Heart left ventricle (tissue), 13 donors: ENCODE results near the gene OR8I2.

ENCODE experiments used
- CTCF ChIP-seq, 12 donors: fragments of 200-600 bp; sonication (generic) in 4 of 12; IDR thresholded peaks; one replicate each; pipeline versions ENCODE4 v1.5.0 to v1.8.0; 2018 to 2022; ENCODE audit warnings: antibody characterized with exemption in 12 of 12, mild to moderate bottlenecking in 5 of 12
- POLR2A ChIP-seq, 2 donors: fragments of 450-650 bp; IDR thresholded peaks; one replicate each; pipeline ENCODE4 v1.6.1; 2017; ENCODE audit warnings: antibody characterized with exemption in 2 of 2, mild to moderate bottlenecking in 2 of 2, moderate library complexity in 2 of 2
- donor health status: ischemic (EF 13 %, LVEDD 7.1; RV severe dilation, severe dysfunction).
- donor health status: DM: no; HTN: yes; CAD: no.
- donor health status: DM: no; HTN: no; CAD: no.
- donor health status: ischemic (EF 25% LVEDD 6.9; RV normal size, moderate dysfunction).
- donor health status: ischemic (EF 25% LVEDD 5.7; RV mildly dilated, moderate dysfunction).
- donor health status: ischemic (EF 35%, LVEDD 5.7; RV mildly dilated, moderate dysfunction).
- donor health status: nonischemic (EF 11% LVEDD 7.7; RV severe dilation, severe dysfunction).
- donor health status: DM: yes; HTN: yes; CAD: no.
- donor health status: PGD.
- donor health status: ischemic (EF 29% LVEDD 5.4; RV normal size, mild dysfunction).
- donor health status: nonischemic (EF 23%, LVEDD 6.1; RV moderate dilation, normal function).

- TF ChIP-seq CTCF (IDR thresholded peaks at IDR 0.05) = no peak
- no peak for TF ChIP-seq POLR2A (IDR thresholded peaks at IDR 0.05)
Observed at GRCh38 chr11:56049487-56049886, 43.6 kb upstream of the OR8I2 start.
